Cardiac fibroblast (primary cell): ENCODE data around the gene CEP68.

Experiments used
- DNase-seq, 2 donors: peaks; one replicate each; pipeline versions ENCODE4 v3.0.0 to v3.0.0-alpha.2; 2010; ENCODE audit warnings: low read depth in 2 of 2
- H3K4me3 ChIP-seq, 2 donors: replicated peaks in 1 of 2; 1 replicate in 1 of 2; 2 replicates in 1 of 2; pipeline ENCODE4 v1.5.1; 2011; ENCODE audit warnings: low read depth in 2 of 2, low read length in 2 of 2, mild to moderate bottlenecking in 2 of 2, moderate library complexity in 1 of 2
- TF ChIP-seq, protein P1 (sequence below): IDR thresholded peaks from one replicate; pipeline ENCODE4 v1.5.1; 2011; ENCODE audit warnings: low read depth, mild to moderate bottlenecking, low read length, inconsistent platforms

Gene CEP68, protein sequence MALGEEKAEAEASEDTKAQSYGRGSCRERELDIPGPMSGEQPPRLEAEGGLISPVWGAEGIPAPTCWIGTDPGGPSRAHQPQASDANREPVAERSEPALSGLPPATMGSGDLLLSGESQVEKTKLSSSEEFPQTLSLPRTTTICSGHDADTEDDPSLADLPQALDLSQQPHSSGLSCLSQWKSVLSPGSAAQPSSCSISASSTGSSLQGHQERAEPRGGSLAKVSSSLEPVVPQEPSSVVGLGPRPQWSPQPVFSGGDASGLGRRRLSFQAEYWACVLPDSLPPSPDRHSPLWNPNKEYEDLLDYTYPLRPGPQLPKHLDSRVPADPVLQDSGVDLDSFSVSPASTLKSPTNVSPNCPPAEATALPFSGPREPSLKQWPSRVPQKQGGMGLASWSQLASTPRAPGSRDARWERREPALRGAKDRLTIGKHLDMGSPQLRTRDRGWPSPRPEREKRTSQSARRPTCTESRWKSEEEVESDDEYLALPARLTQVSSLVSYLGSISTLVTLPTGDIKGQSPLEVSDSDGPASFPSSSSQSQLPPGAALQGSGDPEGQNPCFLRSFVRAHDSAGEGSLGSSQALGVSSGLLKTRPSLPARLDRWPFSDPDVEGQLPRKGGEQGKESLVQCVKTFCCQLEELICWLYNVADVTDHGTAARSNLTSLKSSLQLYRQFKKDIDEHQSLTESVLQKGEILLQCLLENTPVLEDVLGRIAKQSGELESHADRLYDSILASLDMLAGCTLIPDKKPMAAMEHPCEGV

DNA sequence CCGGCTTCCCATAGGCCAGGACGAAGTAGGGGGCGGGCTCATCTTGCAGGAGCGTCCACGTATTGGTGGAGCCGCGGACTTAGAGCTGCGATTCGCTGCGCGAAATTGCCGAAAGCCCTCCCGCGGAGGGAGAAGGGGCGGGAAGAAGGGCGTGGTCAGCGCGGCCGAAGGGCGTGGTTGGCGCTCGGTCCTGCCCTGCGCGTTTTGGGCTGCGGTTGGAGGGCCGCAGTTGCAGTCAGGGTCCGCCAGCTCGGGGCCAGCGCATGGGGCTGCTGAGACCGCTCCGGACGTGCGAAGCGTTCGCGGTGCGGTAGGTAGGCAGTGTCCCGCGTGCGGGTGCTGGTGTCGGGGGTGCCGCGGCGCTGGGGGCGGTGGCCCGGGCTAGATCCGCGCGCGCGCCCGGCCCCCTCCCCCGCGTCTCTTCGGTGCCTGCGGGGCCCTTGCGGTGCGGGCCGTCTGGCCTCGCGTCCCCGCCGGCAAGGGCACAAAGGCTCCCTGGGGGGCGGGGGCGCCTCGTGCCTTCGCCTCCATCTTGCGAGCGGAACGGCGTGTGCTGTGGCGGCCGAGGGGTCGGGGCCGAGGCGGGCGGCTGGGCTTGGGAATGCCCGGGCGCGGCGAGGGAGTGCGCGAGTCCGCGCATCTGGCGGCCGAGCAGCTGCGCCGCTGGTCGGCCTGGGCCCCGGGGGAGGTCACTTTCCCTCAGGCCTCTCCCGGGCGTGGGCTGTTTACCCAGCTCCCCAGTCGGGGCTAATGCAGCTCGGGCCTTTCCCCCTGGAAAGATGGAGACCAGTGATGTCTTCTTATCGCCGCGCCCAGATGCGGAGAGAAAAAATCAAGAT, at the start of gene CEP68:
Gene CEP68 (plus strand): TSS at position 202 of the 839 bp plus-strand sequence. CDS start 13,029 bp downstream, outside the sequence.
- TF ChIP-seq, protein P1, sequence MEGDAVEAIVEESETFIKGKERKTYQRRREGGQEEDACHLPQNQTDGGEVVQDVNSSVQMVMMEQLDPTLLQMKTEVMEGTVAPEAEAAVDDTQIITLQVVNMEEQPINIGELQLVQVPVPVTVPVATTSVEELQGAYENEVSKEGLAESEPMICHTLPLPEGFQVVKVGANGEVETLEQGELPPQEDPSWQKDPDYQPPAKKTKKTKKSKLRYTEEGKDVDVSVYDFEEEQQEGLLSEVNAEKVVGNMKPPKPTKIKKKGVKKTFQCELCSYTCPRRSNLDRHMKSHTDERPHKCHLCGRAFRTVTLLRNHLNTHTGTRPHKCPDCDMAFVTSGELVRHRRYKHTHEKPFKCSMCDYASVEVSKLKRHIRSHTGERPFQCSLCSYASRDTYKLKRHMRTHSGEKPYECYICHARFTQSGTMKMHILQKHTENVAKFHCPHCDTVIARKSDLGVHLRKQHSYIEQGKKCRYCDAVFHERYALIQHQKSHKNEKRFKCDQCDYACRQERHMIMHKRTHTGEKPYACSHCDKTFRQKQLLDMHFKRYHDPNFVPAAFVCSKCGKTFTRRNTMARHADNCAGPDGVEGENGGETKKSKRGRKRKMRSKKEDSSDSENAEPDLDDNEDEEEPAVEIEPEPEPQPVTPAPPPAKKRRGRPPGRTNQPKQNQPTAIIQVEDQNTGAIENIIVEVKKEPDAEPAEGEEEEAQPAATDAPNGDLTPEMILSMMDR = no peak
- H3K4me3 ChIP-seq = peak within 1 kb of the TSS; percentile 74 to 76
- peak; percentile 97 to 98 for DNase-seq

DNA sequence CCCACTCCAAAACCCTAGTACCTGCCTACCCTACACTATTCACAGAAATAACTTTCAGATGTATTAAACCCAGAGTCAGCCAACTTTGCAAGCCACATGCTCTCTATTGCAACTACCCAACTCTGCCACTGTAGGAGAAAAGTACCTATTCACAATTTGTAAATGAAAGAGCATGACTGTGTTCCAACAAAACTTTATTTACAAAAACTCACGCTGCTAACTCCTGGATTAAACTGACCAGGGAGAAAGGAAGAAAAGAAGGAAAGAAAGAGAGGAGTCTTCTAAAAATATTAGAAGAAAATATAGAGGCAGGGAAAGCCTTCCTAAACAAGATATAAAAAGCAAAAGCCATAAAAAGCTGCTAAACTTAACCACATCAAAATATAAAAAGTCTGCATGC, 42.4 kb upstream of the CEP68 start:
- H3K4me3 ChIP-seq = no peak overlapping the region
- TF ChIP-seq, protein P1 = no peak
- DNase-seq = no peak

DNA sequence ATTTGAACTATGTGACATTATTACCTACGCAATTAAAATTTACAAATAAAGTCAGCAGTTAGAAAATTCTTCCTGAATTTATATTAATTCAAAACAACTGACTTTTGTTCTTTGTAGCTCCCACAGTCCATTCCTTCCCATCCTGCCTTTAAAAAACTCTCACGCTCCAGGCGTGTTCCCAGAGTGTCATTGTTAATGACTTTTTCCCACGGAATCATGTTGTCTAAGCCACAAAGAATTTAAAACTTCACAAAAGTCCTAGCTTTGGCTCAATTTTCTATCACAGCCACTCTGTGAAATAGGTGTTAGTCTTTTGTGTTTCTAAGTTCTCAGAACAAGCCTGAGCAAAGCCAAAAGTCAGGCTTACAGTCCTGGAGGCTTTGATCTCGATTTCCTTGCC, 40.5 kb upstream of the CEP68 start:
- TF ChIP-seq, protein P1 = no peak
- no peak for DNase-seq
- H3K4me3 ChIP-seq = no peak overlapping the region

DNA sequence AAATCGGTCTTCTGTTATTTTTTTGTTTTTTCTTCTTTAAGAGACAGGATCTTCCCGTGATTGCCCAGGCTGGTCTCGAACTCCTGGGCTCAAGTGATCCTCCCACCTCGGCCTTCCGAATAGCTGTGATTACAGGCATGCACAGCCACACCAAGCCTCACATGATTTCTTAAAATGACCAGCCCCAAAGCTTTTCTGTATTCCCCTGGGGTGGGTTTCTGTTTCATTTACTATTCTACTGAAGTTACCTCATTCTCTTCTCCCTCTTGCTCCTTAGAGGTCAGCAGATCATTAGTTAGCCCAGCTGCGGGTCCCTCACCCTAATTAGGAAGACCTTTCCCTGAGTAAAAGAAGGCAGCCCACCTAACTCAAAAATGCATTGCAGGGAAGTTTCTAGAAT, 39.4 kb upstream of the CEP68 start:
- no peak for DNase-seq
- TF ChIP-seq, protein P1 = no peak
- no peak overlapping the region for H3K4me3 ChIP-seq

DNA sequence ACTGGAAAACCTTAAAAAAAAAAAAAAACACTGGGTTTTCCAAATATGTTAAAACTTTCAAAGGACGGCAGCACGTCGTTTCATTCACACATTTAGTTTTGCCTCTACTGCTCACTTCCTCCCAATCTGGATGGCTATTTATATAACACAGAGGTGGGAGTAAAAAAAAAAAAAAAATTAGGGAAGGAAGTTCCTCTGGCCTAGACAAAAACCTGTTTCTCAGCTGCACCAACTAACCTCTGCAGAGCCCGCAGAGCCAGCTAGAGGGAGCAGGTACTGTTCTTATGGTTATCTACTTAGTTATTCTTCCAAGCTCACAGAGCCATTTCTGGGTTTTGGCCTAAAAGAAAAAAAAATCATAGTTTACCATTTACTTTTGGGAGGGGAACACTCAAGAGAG, 38.9 kb upstream of the CEP68 start:
- no peak overlapping the region for H3K4me3 ChIP-seq
- TF ChIP-seq, protein P1 = no peak
- no peak for DNase-seq

DNA sequence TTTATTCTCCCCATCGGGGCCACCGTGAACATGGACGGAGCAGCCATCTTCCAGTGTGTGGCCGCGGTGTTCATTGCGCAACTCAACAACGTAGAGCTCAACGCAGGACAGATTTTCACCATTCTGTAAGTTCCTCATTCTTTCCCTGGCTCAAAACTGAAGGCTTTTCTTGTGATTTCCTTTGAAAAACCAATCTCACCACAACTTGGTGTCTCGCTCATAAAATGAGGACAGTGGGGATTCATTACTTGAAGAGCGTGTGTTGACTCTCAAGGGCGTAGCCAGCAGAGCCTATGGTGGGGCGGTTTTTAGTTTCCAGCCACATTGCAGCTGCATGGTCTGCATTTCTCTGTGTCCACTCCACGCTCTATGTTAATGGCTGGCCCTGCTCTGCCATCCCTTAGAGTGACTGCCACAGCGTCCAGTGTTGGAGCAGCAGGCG, 38.1 kb upstream of the CEP68 start:
- DNase-seq = no peak
- TF ChIP-seq, protein P1 = no peak
- no peak overlapping the region for H3K4me3 ChIP-seq
